HepG2 (cell line): Measurements from ENCODE around the gene NOTCH4. TPM values are rescaled to one million over a fixed set of nuclear protein-coding genes. Genes with fewer than 3 reads are reported as not detected.

ENCODE experiments used
- ATF1 ChIP-seq: IDR thresholded peaks from 2 replicates; pipeline ENCODE4 v1.6.1; 2016; ENCODE audit warnings: mild to moderate bottlenecking, control low read depth
- DRAP1 ChIP-seq: IDR thresholded peaks from 2 replicates; pipeline ENCODE4 v1.6.1; 2016; ENCODE audit warnings: missing genetic modification reagents, missing compliant biosample characterization
- ELF1 ChIP-seq: sonication (generic); formaldehyde crosslinking; IDR thresholded peaks from 2 replicates; pipeline ENCODE4 v1.4.0; 2020; ENCODE audit warnings: missing genetic modification reagents
- FOXK2 ChIP-seq: fragments of 450-650 bp; IDR thresholded peaks from 2 replicates; pipeline ENCODE4 v1.6.1; 2016
- HMG20B ChIP-seq: conservative IDR thresholded peaks from 2 replicates; pipeline ENCODE4 v1.6.1; 2016; ENCODE audit warnings: missing genetic modification reagents, missing compliant biosample characterization
- HOXA3 ChIP-seq: sonication (generic); formaldehyde crosslinking; IDR thresholded peaks from 2 replicates; pipeline ENCODE4 v1.5.0; 2020; ENCODE audit warnings: missing genetic modification reagents
- IRF9 ChIP-seq: sonication (generic); formaldehyde crosslinking; IDR thresholded peaks from 2 replicates; pipeline ENCODE4 v1.8.0; 2022; ENCODE audit warnings: missing genetic modification reagents, mild to moderate bottlenecking, borderline replicate concordance
- KDM6A ChIP-seq: IDR thresholded peaks from 2 replicates; pipeline ENCODE4 v1.6.1; 2016; ENCODE audit warnings: low read depth
- PHF5A ChIP-seq: IDR thresholded peaks from one replicate; pipeline ENCODE4 v1.6.1; 2018; ENCODE audit warnings: low read depth, missing genetic modification reagents; ENCODE audit not compliant: unreplicated experiment
- POLR2A ChIP-seq, 2 experiments: IDR thresholded peaks; 2 replicates each; pipeline ENCODE4 v1.6.1; 2011; ENCODE audit warnings: low read depth in 2 of 2, low read length in 2 of 2, mild to moderate bottlenecking in 1 of 2, moderate library complexity in 1 of 2; ENCODE audit not compliant: insufficient read depth in 1 of 2
- SALL2 ChIP-seq: sonication (generic); formaldehyde crosslinking; IDR thresholded peaks from 2 replicates; pipeline ENCODE4 v1.8.1; 2023; ENCODE audit warnings: mild to moderate bottlenecking, missing genetic modification reagents, inconsistent platforms
- TBX3 ChIP-seq: fragments of 450-650 bp; IDR thresholded peaks from 2 replicates; pipeline ENCODE4 v1.6.1; 2017; ENCODE audit warnings: antibody characterized with exemption, mild to moderate bottlenecking, inconsistent platforms, borderline replicate concordance
- THAP8 ChIP-seq: sonication (generic); formaldehyde crosslinking; IDR thresholded peaks from 2 replicates; pipeline ENCODE4 v1.5.1; 2020; ENCODE audit warnings: missing genetic modification reagents, mild to moderate bottlenecking, borderline replicate concordance
- ZIK1 ChIP-seq: sonication (generic); formaldehyde crosslinking; IDR thresholded peaks from 2 replicates; pipeline ENCODE4 v1.5.0; 2020; ENCODE audit warnings: mild to moderate bottlenecking, low read depth, missing genetic modification reagents, borderline replicate concordance
- ZNF44 ChIP-seq: sonication (generic); formaldehyde crosslinking; IDR thresholded peaks from 2 replicates; pipeline ENCODE4 v1.5.1; 2020; ENCODE audit warnings: mild to moderate bottlenecking, missing genetic modification reagents
- ZNF614 ChIP-seq: IDR thresholded peaks from 2 replicates; pipeline ENCODE4 v1.6.1; 2018; ENCODE audit warnings: missing biosample characterization, missing genetic modification reagents, inconsistent platforms, borderline replicate concordance
- ZNF737 ChIP-seq: sonication (generic); formaldehyde crosslinking; IDR thresholded peaks from 2 replicates; pipeline ENCODE4 v1.5.0; 2020; ENCODE audit warnings: missing genetic modification reagents, mild to moderate bottlenecking, borderline replicate concordance
- ZNF747 ChIP-seq: sonication (generic); formaldehyde crosslinking; IDR thresholded peaks from 2 replicates; pipeline ENCODE4 v1.8.1; 2023; ENCODE audit warnings: missing genetic modification reagents, mild to moderate bottlenecking, borderline replicate concordance
- ZSCAN5A ChIP-seq: sonication (generic); formaldehyde crosslinking; IDR thresholded peaks from 2 replicates; pipeline ENCODE4 v1.8.0; 2022; ENCODE audit warnings: mild to moderate bottlenecking, missing genetic modification reagents, borderline replicate concordance
- ZUFSP ChIP-seq: sonication (generic); formaldehyde crosslinking; IDR thresholded peaks from 2 replicates; pipeline ENCODE4 v1.9.0; 2021; ENCODE audit warnings: missing genetic modification reagents, mild to moderate bottlenecking, borderline replicate concordance
- ZXDC ChIP-seq: sonication (generic); formaldehyde crosslinking; IDR thresholded peaks from 2 replicates; pipeline ENCODE4 v1.5.0; 2020; ENCODE audit warnings: mild to moderate bottlenecking, missing genetic modification reagents
- polyA plus RNA-seq, 8 experiments: library from polyadenylated mRNA; depleted of rRNA in 3 of 8; stranded (reverse) in 7 of 8; unstranded in 1 of 8; fragments of >200 nt; fragmentation: Illumina TruSeq in 4 of 8; extraction: Trizol in 4 of 8; gene quantifications; 2 replicates each; pipeline versions ENCODE4 v1.2.1 to v1.2.3, GENCODE V29; 2011 to 2016; ENCODE audit warnings: low read depth in 4 of 8, missing spikeins in 1 of 8, mixed read lengths in 1 of 8; ENCODE audit not compliant: insufficient read depth in 1 of 8
- total RNA-seq, 5 experiments: library from RNA; depleted of rRNA; stranded (reverse); fragments of >200 nt; fragmentation: Illumina TruSeq; extraction: Trizol; gene quantifications; 2 replicates each; pipeline ENCODE4 v1.2.3, GENCODE V29; 2016; ENCODE audit warnings: low read depth in 1 of 5

NOTCH4 gene
- total and polyA plus RNA-seq, 2 of the 13 experiments (the other 11 are each of a cell fraction or from before 2014, with no cell fraction given), result 0.51 to 0.83 TPM

GRCh38 chr6:32177788-32178546 is 45.9 kb downstream of the NOTCH4 start, which contains the start of gene RNF5 (continued):
- peak; percentile 1 to 14; a peak in 1 of 4 replicates for TF ChIP-seq POLR2A (IDR thresholded peaks at IDR 0.05; ENCODE audit: insufficient read depth in 1 of 2, low read depth in 2 of 2, low read length in 2 of 2)
- peak; percentile 3; the same call in 1 of the 2 replicates for TF ChIP-seq ZIK1
- no peak for TF ChIP-seq HMG20B
- TF ChIP-seq KDM6A (CRISPR knock-in tag), result no peak; the same call in 1 of the 2 replicates
- peak; percentile 88; the same call in 1 of the 2 replicates for TF ChIP-seq ATF1 (CRISPR knock-in tag)
- no peak for TF ChIP-seq IRF9 (CRISPR knock-in tag)
- 0 out of 2 replicates have a peak, but pooled peaks have one; percentile 4 for TF ChIP-seq ZSCAN5A
- no peak for TF ChIP-seq ZXDC
- peak; percentile 71; the same call in 1 of the 2 replicates for TF ChIP-seq DRAP1 (CRISPR knock-in tag)
- TF ChIP-seq HOXA3, result peak; percentile 50
- TF ChIP-seq PHF5A, result peak; percentile 7
- peak; percentile 80 for TF ChIP-seq FOXK2
- TF ChIP-seq ZUFSP, result no peak
- peak; percentile 71 for TF ChIP-seq ELF1
- TF ChIP-seq ZNF747 (CRISPR knock-in tag), result peak; percentile 65; the same call in 1 of the 2 replicates
- TF ChIP-seq THAP8 (CRISPR knock-in tag), result no peak
- TF ChIP-seq SALL2 (CRISPR knock-in tag), result peak; percentile 89
- no peak for TF ChIP-seq ZNF737 (CRISPR knock-in tag)
- TF ChIP-seq ZNF614 (CRISPR knock-in tag), result peak; percentile 14; the same call in 1 of the 2 replicates
- no peak; the same call in 1 of the 2 replicates for TF ChIP-seq ZNF44 (CRISPR knock-in tag)
- peak; percentile 41; the same call in 1 of the 2 replicates for TF ChIP-seq TBX3
